GM19238 (cell line): ENCODE results near the gene CALML3.

ENCODE experiments used
- DNase-seq: peaks from one replicate; pipeline ENCODE4 v3.0.0; 2011; ENCODE audit warnings: low spot score; ENCODE audit not compliant: insufficient read length

The CALML3 gene

GRCh38 chr10:5491477-5491876 lies 33.3 kb upstream of the CALML3 start:
- DNase-seq = no peak

GRCh38 chr10:5492322-5492855 lies 32.4 kb upstream of the CALML3 start:
- no peak for DNase-seq

GRCh38 chr10:5492929-5493576 lies 31.7 kb upstream of the CALML3 start:
- no peak for DNase-seq

- no peak for DNase-seq
Observed at GRCh38 chr10:5493691-5494090, 31.1 kb upstream of the CALML3 start.

GRCh38 chr10:5494611-5495010 lies 30.1 kb upstream of the CALML3 start:
- no peak for DNase-seq

GRCh38 chr10:5496261-5497250 lies 28.2 kb upstream of the CALML3 start:
- no peak for DNase-seq

- DNase-seq = no peak
Observed at GRCh38 chr10:5497289-5497688, 27.5 kb upstream of the CALML3 start.

- DNase-seq = no peak
Observed at GRCh38 chr10:5497948-5498730, 26.6 kb upstream of the CALML3 start.

GRCh38 chr10:5498791-5499492 lies 25.8 kb upstream of the CALML3 start:
- DNase-seq = no peak

GRCh38 chr10:5499493-5500140 lies 25.1 kb upstream of the CALML3 start, which contains the start of gene CALML5:
Gene CALML5 (minus strand): TSS chr10:5499570. CDS start chr10:5499438, 132 bp downstream.
- DNase-seq = no peak

- no peak for DNase-seq
Observed at GRCh38 chr10:5500162-5500670, 24.5 kb upstream of the CALML3 start.

GRCh38 chr10:5500910-5501309 lies 23.9 kb upstream of the CALML3 start:
- no peak for DNase-seq

- no peak for DNase-seq
Observed at GRCh38 chr10:5502061-5502521, 22.7 kb upstream of the CALML3 start.

GRCh38 chr10:5502571-5503476 lies 21.9 kb upstream of the CALML3 start:
- no peak for DNase-seq

- DNase-seq = no peak
Observed at GRCh38 chr10:5503477-5503835, 21.3 kb upstream of the CALML3 start.

- no peak for DNase-seq
Observed at GRCh38 chr10:5504146-5505072, 20.4 kb upstream of the CALML3 start.

GRCh38 chr10:5506246-5506645 lies 18.5 kb upstream of the CALML3 start:
- DNase-seq = no peak
